ELF-1 (cell line): ENCODE results near the gene GSK3A.

ENCODE experiments used
- DNase-seq: peaks from one replicate; pipeline ENCODE4 v3.0.0-alpha.2; 2016; ENCODE audit warnings: low read depth, low spot score

The GSK3A gene

GRCh38 chr19:42226886-42227285 lies 15.5 kb downstream of the GSK3A start:
- no peak for DNase-seq

- DNase-seq: no peak
These were observed 16.6 kb downstream of the GSK3A start for GRCh38 chr19:42225718-42226292.

GRCh38 chr19:42224940-42225717 lies 17.3 kb downstream of the GSK3A start:
- DNase-seq: no peak

- no peak for DNase-seq
These were observed 21.7 kb downstream of the GSK3A start for GRCh38 chr19:42220751-42221097.

- peak; percentile 99 for DNase-seq
These were observed 22.3 kb downstream of the GSK3A start, which contains the start of gene ZNF526 for GRCh38 chr19:42219812-42220750. TSS of gene ZNF526 (plus strand) at chr19:42220312. CDS start at chr19:42224404, 4,092 bp downstream.

- peak; percentile 99 for DNase-seq
These were observed 24.6 kb downstream of the GSK3A start, which contains the start of gene DEDD2 for GRCh38 chr19:42217520-42218437. TSS of gene DEDD2 (minus strand) at chr19:42217677. CDS start at chr19:42217007, 670 bp downstream.

GRCh38 chr19:42216653-42217519 lies 25.5 kb downstream of the GSK3A start:
- DNase-seq: peak; percentile 73

GRCh38 chr19:42214810-42215485 lies 27.5 kb downstream of the GSK3A start:
- no peak for DNase-seq

GRCh38 chr19:42212886-42213285 lies 29.5 kb downstream of the GSK3A start:
- DNase-seq: no peak

GRCh38 chr19:42208612-42209011 lies 33.8 kb downstream of the GSK3A start:
- DNase-seq: no peak

GRCh38 chr19:42207767-42208271 lies 34.6 kb downstream of the GSK3A start:
- no peak for DNase-seq

- peak; percentile 38 for DNase-seq
These were observed 35.3 kb downstream of the GSK3A start for GRCh38 chr19:42206871-42207755.

GRCh38 chr19:42204664-42205063 lies 37.7 kb downstream of the GSK3A start:
- DNase-seq: no peak

GRCh38 chr19:42203700-42204099 lies 38.7 kb downstream of the GSK3A start:
- DNase-seq: no peak

- no peak for DNase-seq
These were observed 40.0 kb downstream of the GSK3A start for GRCh38 chr19:42202290-42202880.

- DNase-seq: no peak
These were observed 40.7 kb downstream of the GSK3A start for GRCh38 chr19:42201489-42202289.

- no peak for DNase-seq
These were observed 42.2 kb downstream of the GSK3A start for GRCh38 chr19:42200116-42200715.
